ENCODE data around the gene SPATA31C2.

GRCh38 chr9:88187631-88188030, 49.4 kb upstream of the SPATA31C2 start:
- TF ChIP-seq CTCF (IDR thresholded peaks at IDR 0.05; ENCODE audit: insufficient read depth, low read length) (no peak), POLR2AphosphoS5 (IDR thresholded peaks at IDR 0.05; ENCODE audit: low read depth) (no peak), REST (IDR thresholded peaks at IDR 0.05; ENCODE audit: insufficient replicate concordance, low read depth) (no peak), SPI1 (IDR thresholded peaks at IDR 0.05; ENCODE audit: borderline replicate concordance, low read depth) (no peak), GABPA (IDR thresholded peaks at IDR 0.05; ENCODE audit: low read depth) (no peak)
